ENCODE data around the gene DENND5A. TPM values are rescaled to one million over a fixed set of nuclear protein-coding genes. Genes with fewer than 3 reads are reported as not detected.

Gene DENND5A
- total RNA-seq, 4 donors from 2014 or later, result 18.9 to 117 (median 22.7) TPM

DNA sequence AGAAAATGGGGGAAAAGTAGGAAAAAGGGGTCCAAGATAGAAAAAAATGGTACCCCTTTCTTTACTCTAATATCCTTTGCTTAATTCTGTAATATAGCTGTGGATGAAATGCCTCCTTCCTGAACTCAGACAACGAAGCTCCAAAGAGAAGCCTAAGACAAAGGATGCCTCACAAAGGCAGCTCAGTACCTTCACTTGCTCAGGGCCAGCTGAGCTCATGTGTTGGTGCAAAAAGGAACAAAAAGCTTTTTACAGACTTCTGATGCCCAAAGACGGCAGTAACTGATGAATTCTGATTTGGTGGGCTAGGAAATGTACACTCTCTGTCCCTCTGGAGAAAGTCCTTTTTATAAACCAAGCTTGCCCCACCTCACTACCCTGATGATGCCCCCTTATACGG is 77.5 kb downstream of the DENND5A start:
- Histone ChIP-seq H3K27ac (no peak overlapping the region), H3K27me3 (no peaks in the 10 kb centered on the region), H3K4me1 (no peaks in the 10 kb centered on the region), H3K9me3 (no peaks in the 10 kb centered on the region), H3K4me3 (no peak overlapping the region), H3K36me3 (no peaks in the 10 kb centered on the region)
- no peak for TF ChIP-seq POLR2A (IDR thresholded peaks at IDR 0.05)
- no peak for TF ChIP-seq CTCF (IDR thresholded peaks at IDR 0.05)
- TF ChIP-seq POLR2AphosphoS5 (IDR thresholded peaks at IDR 0.05), result no peak
- no peak for TF ChIP-seq EP300 (IDR thresholded peaks at IDR 0.05; ENCODE audit: low read depth)
- WGBS, 2 donors (ENCODE audit: low coverage in 1 of 2), result 89 to 96% methylated on average over 3 of the region's 3 CpGs
- intact Hi-C loops (cut with DNase I; ENCODE audit: low total_unique reads), result no loop called here
- in situ Hi-C loops (cut with MboI; ENCODE audit: low pct_ligation_motif_present in 1 of 4, low pct_unique_long_range_greater_than_20kb in 1 of 4, low sequenced_read_pairs in 3 of 4), result no loop called here
- no peak for DNase-seq

DNA sequence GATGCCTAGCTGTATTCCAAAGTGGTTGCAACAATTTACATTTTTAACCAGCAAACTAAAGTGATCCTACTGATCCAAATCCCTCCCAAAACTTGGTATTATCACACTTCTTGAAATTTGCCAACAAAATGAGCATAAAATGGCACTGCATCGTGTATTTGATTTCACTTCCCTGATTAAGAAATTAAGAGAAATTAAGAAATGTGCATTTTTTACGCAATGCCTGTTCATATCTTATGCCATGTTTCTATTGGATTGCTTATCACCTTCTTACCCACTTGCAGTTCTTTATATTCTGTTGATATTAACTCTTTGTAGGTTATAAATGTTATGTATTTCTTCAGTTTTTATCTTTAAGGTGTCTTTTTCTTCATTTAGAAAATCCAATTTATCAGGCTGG is 80.6 kb downstream of the DENND5A start:
- no peak for DNase-seq
- intact Hi-C loops (cut with DNase I; ENCODE audit: low total_unique reads), result no loop called here
- H3K27ac ChIP-seq, result no peak overlapping the region

GRCh38 chr11:9182180-9182871 is 82.8 kb downstream of the DENND5A start:
- 60 to 98% methylated on average over 2 of the region's 2 CpGs for WGBS, 2 donors (ENCODE audit: low coverage in 1 of 2)
- Histone ChIP-seq H3K36me3 (no peaks in the 10 kb centered on the region), H3K27me3 (no peaks in the 10 kb centered on the region), H3K27ac (no peak overlapping the region), H3K4me1 (peaks cover 0 to 4% (median 0%) of the 10 kb centered on the region in 4 donors), H3K9me3 (no peaks in the 10 kb centered on the region), H3K4me3 (no peak overlapping the region)
- intact Hi-C loops (cut with DNase I; ENCODE audit: low total_unique reads) (no loop called here), in situ Hi-C loops (cut with MboI; ENCODE audit: low pct_ligation_motif_present in 1 of 4, low pct_unique_long_range_greater_than_20kb in 1 of 4, low sequenced_read_pairs in 3 of 4) (no loop called here)
- no peak for DNase-seq
- TF ChIP-seq EP300 (IDR thresholded peaks at IDR 0.05; ENCODE audit: low read depth) (no peak), POLR2A (IDR thresholded peaks at IDR 0.05) (no peak), POLR2AphosphoS5 (IDR thresholded peaks at IDR 0.05) (no peak), CTCF (IDR thresholded peaks at IDR 0.05) (no peak)

More for the DNA sequence above, 80.6 kb downstream of the DENND5A start:
- TF ChIP-seq POLR2AphosphoS5 (IDR thresholded peaks at IDR 0.05), result no peak
- TF ChIP-seq POLR2A (IDR thresholded peaks at IDR 0.05), result no peak
- no peak for TF ChIP-seq EP300 (IDR thresholded peaks at IDR 0.05; ENCODE audit: low read depth)
- no peak for TF ChIP-seq CTCF (IDR thresholded peaks at IDR 0.05)
- WGBS, 2 donors (ENCODE audit: low coverage in 1 of 2), result 92 to 93% methylated on average over 2 of the region's 2 CpGs
- no peaks in the 10 kb centered on the region for H3K9me3 ChIP-seq
- in situ Hi-C loops (cut with MboI; ENCODE audit: low pct_ligation_motif_present in 1 of 4, low pct_unique_long_range_greater_than_20kb in 1 of 4, low sequenced_read_pairs in 3 of 4), result no loop called here
- H3K4me1 ChIP-seq, result peaks cover 0 to 4% (median 0%) of the 10 kb centered on the region in 4 donors
- no peaks in the 10 kb centered on the region for H3K27me3 ChIP-seq
- H3K4me3 ChIP-seq, result no peak overlapping the region
- no peaks in the 10 kb centered on the region for H3K36me3 ChIP-seq

DNA sequence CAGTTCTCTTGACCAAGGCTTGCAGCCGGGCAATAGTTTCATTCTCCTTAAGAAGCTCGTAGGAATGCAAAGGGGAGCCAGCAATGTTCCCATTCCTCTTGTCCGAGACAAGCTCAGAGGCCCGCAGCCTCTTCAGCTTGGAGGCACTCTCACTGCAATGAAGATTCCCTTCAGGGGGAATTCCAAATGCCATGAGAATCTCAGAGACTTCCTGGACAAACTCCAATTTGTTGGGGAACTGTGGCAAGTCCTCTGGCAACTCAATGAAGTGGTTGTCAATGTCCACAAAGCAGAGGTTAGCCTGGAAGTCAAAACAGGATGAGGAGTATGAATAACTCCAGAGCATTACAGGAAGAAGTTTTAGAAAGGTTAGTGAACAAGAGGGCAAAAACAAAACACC is 84.4 kb downstream of the DENND5A start:
- intact Hi-C loops (cut with DNase I; ENCODE audit: low total_unique reads) (no loop called here), in situ Hi-C loops (cut with MboI; ENCODE audit: low pct_ligation_motif_present in 1 of 4, low pct_unique_long_range_greater_than_20kb in 1 of 4, low sequenced_read_pairs in 3 of 4) (no loop called here)
- no peak overlapping the region for H3K4me3 ChIP-seq
- TF ChIP-seq POLR2AphosphoS5 (IDR thresholded peaks at IDR 0.05) (no peak), CTCF (IDR thresholded peaks at IDR 0.05) (no peak), POLR2A (IDR thresholded peaks at IDR 0.05) (no peak), EP300 (IDR thresholded peaks at IDR 0.05; ENCODE audit: low read depth) (no peak)
- H3K36me3 ChIP-seq, result no peaks in the 10 kb centered on the region
- H3K27me3 ChIP-seq, result no peaks in the 10 kb centered on the region
- 77% methylated on average over 4 of the region's 4 CpGs; no CpG with 5 or more reads in 1 of the 2 donors for WGBS, 2 donors (ENCODE audit: low coverage in 1 of 2)
- no peaks in the 10 kb centered on the region for H3K9me3 ChIP-seq
- H3K4me1 ChIP-seq, result peaks cover 0 to 4% (median 0%) of the 10 kb centered on the region in 4 donors
- no peak overlapping the region for H3K27ac ChIP-seq
- no peak for DNase-seq
